NOMO-1 treated with dmso at 0.1 percent for 144 hours (cell line): Measurements from ENCODE around the gene PRMT3.
"Not testable (repeated sequence)": the region's sequence is repeated elsewhere in the genome, so short reads cannot be mapped to it uniquely, and the experiment has no call there.

Source experiments
- DNase-seq: peaks from one replicate; lab custom pipeline; 2025; ENCODE audit not compliant: unreplicated experiment; lab: John Stamatoyannopoulos, UW

Gene PRMT3

DNA sequence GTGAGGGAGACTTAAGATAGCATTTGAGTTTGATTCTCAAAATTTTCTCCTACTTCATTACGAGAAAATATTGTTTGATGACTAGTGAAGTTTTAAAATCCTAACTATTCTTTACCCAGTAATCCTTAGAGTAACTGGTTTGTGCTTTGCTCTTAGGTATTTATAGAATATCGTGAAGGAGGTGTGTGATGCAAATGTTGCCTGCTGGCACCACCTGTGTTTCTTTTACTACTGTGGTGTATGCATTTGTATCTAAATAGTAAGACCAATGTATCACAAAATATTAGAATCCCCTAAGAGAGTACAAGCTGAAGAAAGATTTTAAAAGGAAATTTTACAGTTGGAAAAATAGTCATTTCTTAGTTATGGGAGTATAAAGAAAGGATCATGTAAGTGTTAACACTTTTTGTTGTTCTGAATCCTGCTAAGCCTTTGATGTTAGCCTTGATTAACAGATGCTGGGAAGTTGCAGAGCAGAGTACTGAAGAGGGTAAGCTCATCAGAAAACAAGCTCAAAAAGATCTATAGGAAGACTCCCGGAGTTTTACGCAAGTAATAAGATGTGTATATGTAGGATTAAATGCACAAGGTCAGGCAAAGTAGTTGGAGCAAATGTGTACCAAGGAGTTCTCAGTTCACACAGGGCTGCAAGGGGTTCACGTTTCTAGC, 109.7 kb downstream of the PRMT3 start:
- DNase-seq, result no peak

DNA sequence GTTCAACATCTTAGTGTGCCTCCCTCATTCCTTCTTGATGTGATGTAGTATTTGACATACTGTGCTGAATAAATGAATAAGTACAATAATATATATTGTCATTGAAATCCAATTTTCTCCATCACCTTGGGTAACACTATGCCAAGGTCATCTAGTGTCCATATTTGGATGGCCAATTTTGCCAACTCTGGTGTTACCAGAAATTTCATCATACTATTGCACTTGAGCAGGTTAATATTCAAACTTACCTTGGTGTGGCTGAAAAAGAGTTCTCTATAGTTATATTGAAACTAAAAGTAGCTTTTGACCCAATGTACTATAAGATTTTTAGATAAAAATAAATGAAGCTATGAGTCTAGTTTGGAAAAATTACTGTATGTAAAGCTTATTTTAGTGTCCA, 113.7 kb downstream of the PRMT3 start:
- DNase-seq, result no peak

DNA sequence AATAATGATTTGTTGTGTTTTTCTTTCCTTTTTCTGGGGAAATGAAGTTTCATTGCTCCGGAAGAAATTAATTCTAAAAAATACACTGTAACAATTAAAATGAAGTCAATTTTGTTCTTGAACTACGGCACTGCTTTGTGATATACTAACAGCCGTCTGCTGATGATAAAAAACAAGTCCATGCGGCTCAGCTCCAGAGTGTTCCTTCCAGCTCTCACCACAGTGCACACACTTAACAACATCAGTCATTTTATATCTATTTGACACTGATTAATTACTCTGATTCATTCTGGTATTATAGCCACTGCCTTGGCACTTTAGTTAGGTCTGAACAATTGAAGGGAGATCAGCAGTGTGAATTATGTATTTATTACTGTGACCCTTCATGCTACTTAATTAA, 114.5 kb downstream of the PRMT3 start:
- DNase-seq, result no peak

- DNase-seq, result no peak
Measured at GRCh38 chr11:20511982-20512381, 124.5 kb downstream of the PRMT3 start.

DNA sequence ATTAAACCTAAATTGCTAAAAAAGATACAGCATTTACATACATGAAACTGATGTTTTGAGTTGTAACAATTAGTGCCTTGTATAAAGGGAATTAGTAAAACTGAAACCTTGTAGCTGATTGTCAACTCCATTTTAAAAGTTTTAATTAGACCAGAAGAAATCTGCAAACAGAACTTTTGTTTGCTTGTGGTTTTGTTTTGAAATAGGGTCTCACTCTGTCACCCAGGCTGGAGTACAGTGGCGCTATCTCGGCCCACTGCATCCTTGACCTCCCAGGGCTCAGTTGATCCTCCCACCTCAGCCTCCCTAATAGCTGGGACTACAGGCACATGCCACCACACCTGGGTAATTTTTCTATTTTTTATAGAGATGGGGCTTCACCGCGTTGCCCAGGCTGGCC, 125.4 kb downstream of the PRMT3 start:
- no peak for DNase-seq

DNA sequence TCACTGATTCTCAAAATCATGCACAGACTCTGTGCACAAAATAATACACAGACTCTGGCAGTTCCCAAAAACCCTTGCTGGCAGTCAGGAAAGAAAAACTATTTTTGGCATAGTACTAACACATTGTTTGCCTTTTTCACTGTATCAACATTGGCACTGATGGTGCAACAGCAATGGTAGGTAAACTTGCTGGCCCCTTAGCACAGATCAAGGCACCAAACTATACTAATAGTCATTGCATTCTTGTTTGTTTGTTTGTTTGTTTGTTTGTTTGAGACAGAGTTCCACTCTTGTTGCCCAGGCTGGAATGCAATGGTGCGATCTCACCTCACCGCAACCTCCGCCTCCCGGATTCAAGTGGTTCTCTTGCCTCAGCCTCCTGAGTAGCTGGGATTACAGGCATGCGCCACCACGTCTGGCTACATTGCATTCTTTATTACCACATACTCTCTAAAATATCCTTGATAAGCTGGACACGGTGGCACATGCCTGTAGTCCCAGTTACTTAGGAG, 130.9 kb downstream of the PRMT3 start:
- no peak for DNase-seq

GRCh38 chr11:20522536-20522935, 135.0 kb downstream of the PRMT3 start:
- no peak for DNase-seq

GRCh38 chr11:20529757-20530156, 142.2 kb downstream of the PRMT3 start:
- DNase-seq, result no peak

DNA sequence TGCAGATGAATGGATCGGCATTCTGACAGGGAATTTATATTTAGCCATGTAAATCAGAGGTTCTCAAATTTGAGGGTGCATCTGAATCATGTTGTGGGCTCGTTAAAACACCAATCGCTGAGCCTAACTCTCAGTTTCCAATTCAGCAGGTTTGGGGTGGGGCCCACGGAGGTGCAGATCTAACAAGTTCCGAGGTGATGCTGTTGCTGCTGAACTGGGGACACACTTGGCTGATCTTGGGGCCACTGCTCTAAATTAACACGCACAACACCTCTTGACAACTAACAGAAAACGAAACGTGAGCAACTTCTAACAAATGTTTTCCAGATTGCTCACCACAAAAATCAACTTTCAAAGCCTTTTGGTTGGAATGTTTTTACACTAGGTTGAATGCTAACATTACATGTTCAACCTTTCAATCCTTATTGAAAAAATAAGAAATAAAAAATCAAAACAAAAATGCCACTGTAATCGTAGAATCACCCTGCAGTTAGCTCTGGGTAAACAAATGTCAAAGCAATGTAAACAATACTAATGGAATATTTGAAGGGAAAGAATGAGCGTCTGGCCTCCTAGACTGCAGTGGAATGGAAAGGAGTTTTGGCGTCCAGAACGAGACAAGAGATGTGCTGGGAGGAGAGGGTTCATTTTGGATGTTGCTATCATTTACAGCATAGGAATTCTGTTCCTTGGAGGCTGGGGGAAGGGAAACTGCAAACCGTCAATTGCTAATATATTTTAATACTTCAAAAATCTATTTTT, 143.6 kb downstream of the PRMT3 start:
- DNase-seq, result no peak

DNA sequence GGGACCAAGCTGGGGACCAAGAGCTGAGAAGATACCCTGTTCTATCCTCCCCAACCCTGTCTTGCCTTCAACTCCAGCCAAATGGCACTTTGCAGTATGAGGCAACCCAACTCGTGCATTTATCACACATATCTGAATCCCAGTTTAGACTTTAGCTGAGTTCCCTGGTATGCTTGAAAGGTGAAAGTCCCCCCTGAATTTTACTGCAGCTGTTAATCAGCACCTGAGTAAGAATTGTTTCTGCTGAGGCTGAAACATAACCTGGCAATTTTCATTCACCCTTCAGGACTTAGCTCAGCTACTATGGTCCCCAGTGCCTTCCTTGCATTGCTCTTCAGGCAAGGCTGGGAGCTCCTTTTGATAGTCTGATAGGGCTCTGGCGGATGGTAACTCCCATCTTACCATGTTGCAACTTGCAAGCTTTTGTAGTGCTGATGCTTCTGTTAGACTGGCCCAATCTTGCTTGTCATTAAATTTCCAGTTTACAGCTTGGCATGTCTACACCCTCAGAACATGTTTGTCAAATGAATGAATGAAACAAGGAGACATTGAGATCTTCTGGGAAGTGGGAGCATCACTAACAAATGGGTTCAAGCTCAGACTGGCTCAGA, 147.9 kb downstream of the PRMT3 start:
- no peak for DNase-seq

DNA sequence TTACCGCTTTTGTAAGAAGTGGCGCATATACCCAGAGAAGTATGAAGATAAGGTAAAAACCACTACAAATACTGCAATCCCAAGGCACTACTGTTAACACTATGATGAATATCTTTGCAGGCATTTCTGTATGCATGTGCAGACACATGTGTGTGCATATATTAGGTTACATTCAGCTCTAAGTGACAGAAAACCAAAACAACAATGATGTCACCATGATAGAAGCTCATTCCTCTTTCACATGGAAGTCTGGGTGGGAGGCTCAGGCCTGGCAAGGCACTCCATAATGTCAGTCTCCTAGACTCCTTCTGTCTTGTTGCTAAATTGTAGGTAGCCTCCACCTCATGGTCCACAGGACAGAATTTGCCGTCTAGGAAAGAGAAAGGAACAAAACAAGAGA, 148.8 kb downstream of the PRMT3 start:
- no peak for DNase-seq

- DNase-seq, result no peak
Measured at GRCh38 chr11:20536784-20537183, 149.3 kb downstream of the PRMT3 start.

DNA sequence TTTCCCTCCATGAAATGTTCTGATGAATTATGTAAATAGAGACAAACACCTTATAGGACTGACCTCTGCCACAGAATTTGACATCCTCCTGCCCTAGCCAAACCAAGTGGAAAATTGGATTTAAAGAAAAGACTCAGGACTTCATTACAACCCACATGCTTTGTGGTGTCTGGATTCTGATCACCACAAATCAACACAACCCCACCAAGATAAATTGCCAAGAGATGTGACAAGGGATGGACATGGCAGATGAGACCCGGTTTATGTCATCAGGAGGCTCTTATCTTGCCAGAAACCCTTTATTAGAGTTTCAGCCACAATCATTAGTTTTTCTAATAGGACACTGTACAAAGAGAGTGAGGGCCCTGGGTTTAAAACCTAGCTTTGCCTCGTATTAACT, 154.0 kb downstream of the PRMT3 start:
- DNase-seq, result no peak

- DNase-seq, result no peak
Measured at GRCh38 chr11:20544603-20545237, 157.2 kb downstream of the PRMT3 start.

GRCh38 chr11:20547411-20547810, 159.9 kb downstream of the PRMT3 start:
- DNase-seq, result no peak

- no peak for DNase-seq
Measured at GRCh38 chr11:20551096-20551495, 163.6 kb downstream of the PRMT3 start.

DNA sequence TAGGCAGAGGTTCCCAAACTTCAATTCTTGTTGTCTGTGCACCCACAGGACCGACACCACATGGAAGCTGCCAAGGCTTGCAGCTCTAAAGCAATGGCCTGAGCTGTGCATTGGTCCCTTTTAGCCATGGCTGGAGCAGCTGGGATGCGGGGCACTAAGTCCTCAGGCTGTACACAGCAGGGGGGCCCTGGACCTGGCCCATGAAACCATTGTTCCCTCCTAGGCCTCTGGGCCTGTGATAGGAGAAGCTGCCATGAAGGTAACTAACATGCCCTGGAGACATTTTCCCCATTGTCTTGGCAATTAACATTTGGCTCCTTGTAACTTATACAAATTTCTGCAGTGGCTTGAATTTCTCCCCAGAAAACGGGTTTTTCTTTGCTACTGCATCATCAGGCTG, 168.3 kb downstream of the PRMT3 start:
- no peak for DNase-seq

DNA sequence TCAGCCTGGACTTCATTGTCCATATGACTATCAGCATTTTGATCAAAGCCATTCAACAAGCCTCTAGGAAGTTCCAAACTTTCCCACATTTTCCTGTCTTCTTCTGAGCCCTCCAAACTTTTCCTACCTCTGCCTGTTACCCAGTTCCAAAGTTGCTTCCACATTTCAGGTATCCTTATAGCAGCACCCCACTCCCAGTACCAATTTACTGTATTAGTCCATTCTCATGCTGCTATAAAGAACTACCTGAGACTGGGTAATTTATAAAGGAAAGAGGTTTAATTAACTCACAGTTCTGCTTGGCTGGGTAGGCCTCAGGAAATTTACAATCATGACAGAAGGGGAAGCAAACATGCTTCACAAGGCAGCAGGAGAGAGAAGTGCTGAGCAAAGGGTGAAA, 168.9 kb downstream of the PRMT3 start:
- DNase-seq, result not testable (repeated sequence)

GRCh38 chr11:20558741-20559140, 171.2 kb downstream of the PRMT3 start:
- DNase-seq, result no peak
